Stomach (tissue), 4 donors: ENCODE data around the gene C1orf174.

Source experiments
- CTCF ChIP-seq, 7 experiments: fragments of 450-650 bp in 4 of 7; fragments of 200-600 bp in 3 of 7; sonication (generic) in 3 of 7; IDR thresholded peaks; one replicate each; pipeline ENCODE4 v1.5.1; 2016 to 2019; ENCODE audit warnings: antibody characterized with exemption in 7 of 7, control low read depth in 2 of 7, mild to moderate bottlenecking in 1 of 7
- POLR2A ChIP-seq, 4 donors: fragments of 450-650 bp; IDR thresholded peaks; one replicate each; pipeline ENCODE4 v1.6.1; 2016; ENCODE audit warnings: antibody characterized with exemption in 4 of 4, control low read depth in 2 of 4, mild to moderate bottlenecking in 1 of 4, moderate library complexity in 1 of 4

- no peak for TF ChIP-seq POLR2A (IDR thresholded peaks at IDR 0.05)
- TF ChIP-seq CTCF (IDR thresholded peaks at IDR 0.05) = no peak
Observed at GRCh38 chr1:3879787-3880428, 20.2 kb downstream of the C1orf174 start.
